ENCODE measurements around the gene EDA2R. TPM values are rescaled to one million over a fixed set of nuclear protein-coding genes. Genes with fewer than 3 reads are reported as not detected.

The EDA2R gene
- total and polyA plus RNA-seq, 2 experiments from 2014 or later, result 3.0 to 5.0 TPM

GRCh38 chrX:66616944-66617343 is 21.9 kb downstream of the EDA2R start:
- H3K9me3 ChIP-seq (ENCODE audit: low read depth), result no peaks in the 10 kb centered on the region
- no peak overlapping the region for H3K27ac ChIP-seq
- no peaks in the 10 kb centered on the region for H3K36me3 ChIP-seq
- H3K27me3 ChIP-seq, result no peaks in the 10 kb centered on the region
- TF ChIP-seq, protein P1, sequence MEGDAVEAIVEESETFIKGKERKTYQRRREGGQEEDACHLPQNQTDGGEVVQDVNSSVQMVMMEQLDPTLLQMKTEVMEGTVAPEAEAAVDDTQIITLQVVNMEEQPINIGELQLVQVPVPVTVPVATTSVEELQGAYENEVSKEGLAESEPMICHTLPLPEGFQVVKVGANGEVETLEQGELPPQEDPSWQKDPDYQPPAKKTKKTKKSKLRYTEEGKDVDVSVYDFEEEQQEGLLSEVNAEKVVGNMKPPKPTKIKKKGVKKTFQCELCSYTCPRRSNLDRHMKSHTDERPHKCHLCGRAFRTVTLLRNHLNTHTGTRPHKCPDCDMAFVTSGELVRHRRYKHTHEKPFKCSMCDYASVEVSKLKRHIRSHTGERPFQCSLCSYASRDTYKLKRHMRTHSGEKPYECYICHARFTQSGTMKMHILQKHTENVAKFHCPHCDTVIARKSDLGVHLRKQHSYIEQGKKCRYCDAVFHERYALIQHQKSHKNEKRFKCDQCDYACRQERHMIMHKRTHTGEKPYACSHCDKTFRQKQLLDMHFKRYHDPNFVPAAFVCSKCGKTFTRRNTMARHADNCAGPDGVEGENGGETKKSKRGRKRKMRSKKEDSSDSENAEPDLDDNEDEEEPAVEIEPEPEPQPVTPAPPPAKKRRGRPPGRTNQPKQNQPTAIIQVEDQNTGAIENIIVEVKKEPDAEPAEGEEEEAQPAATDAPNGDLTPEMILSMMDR (IDR thresholded peaks at IDR 0.05; ENCODE audit: low read depth, low read length), result no peak
- no peak for DNase-seq (ENCODE audit: low read depth in 1 of 2, low spot score in 1 of 2)
- H3K4me3 ChIP-seq, result no peak overlapping the region
- no peaks in the 10 kb centered on the region for H3K4me1 ChIP-seq (ENCODE audit: low read depth)

- Histone ChIP-seq H3K36me3 (no peaks in the 10 kb centered on the region), H3K27ac (no peak overlapping the region), H3K4me1 (ENCODE audit: low read depth) (no peaks in the 10 kb centered on the region), H3K27me3 (no peaks in the 10 kb centered on the region), H3K4me3 (no peak overlapping the region), H3K9me3 (ENCODE audit: low read depth) (no peaks in the 10 kb centered on the region)
- TF ChIP-seq, protein P1 (IDR thresholded peaks at IDR 0.05; ENCODE audit: low read depth, low read length), result no peak
- DNase-seq (ENCODE audit: low read depth in 1 of 2, low spot score in 1 of 2), result no peak
Observed at GRCh38 chrX:66602381-66602938, 36.4 kb downstream of the EDA2R start.

GRCh38 chrX:66601522-66601921 is 37.4 kb downstream of the EDA2R start:
- H3K4me3 ChIP-seq, result no peak overlapping the region
- no peak for DNase-seq (ENCODE audit: low read depth in 1 of 2, low spot score in 1 of 2)
- H3K27me3 ChIP-seq, result no peaks in the 10 kb centered on the region
- H3K4me1 ChIP-seq (ENCODE audit: low read depth), result no peaks in the 10 kb centered on the region
- TF ChIP-seq, protein P1 (IDR thresholded peaks at IDR 0.05; ENCODE audit: low read depth, low read length), result no peak
- no peak overlapping the region for H3K27ac ChIP-seq
- no peaks in the 10 kb centered on the region for H3K9me3 ChIP-seq (ENCODE audit: low read depth)
- no peaks in the 10 kb centered on the region for H3K36me3 ChIP-seq

- Histone ChIP-seq H3K9me3 (ENCODE audit: low read depth) (no peaks in the 10 kb centered on the region), H3K27ac (no peak overlapping the region), H3K36me3 (no peaks in the 10 kb centered on the region), H3K27me3 (no peaks in the 10 kb centered on the region), H3K4me1 (ENCODE audit: low read depth) (no peaks in the 10 kb centered on the region), H3K4me3 (no peak overlapping the region)
- DNase-seq (ENCODE audit: low read depth in 1 of 2, low spot score in 1 of 2), result no peak
- TF ChIP-seq, protein P1 (IDR thresholded peaks at IDR 0.05; ENCODE audit: low read depth, low read length), result no peak
Observed at GRCh38 chrX:66579219-66579618, 59.7 kb downstream of the EDA2R start.

DNA sequence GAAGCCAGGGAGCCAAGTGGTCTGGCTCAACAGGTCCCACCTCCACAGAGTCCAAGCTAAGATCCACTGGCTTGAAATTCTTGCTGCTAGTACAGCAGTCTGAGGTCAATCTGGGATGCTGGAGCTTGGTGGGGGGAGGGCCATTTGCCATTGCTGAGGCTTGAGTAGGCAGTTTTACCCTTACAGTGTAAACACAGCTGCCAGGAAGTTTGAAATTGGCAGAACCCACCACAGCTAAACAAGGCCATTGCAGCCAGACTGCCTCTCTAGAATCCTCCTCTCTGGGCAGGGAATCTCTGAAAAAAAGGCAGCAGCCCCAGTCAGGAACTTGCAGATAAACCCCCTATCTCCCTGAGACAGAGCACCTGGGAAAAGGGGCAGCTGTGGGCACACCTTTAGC is 84.9 kb downstream of the EDA2R start:
- Histone ChIP-seq H3K9me3 (ENCODE audit: low read depth) (no peaks in the 10 kb centered on the region), H3K4me3 (no peak overlapping the region), H3K27ac (no peak overlapping the region), H3K4me1 (ENCODE audit: low read depth) (no peaks in the 10 kb centered on the region), H3K27me3 (no peaks in the 10 kb centered on the region), H3K36me3 (no peaks in the 10 kb centered on the region)
- no peak for DNase-seq (ENCODE audit: low read depth in 1 of 2, low spot score in 1 of 2)
- TF ChIP-seq, protein P1 (IDR thresholded peaks at IDR 0.05; ENCODE audit: low read depth, low read length), result no peak
